Panc1 (cell line): ENCODE measurements around the gene TTC34. TPM values are rescaled to one million over a fixed set of nuclear protein-coding genes. Genes with fewer than 3 reads are reported as not detected.

Source experiments
- ATAC-seq: fragments of 200-7000 bp; cut with Tn5 transposase; 2 replicates; pipeline ENCODE4 v1.9.1; 2020; ENCODE audit warnings: mild to moderate bottlenecking, moderate library complexity
- BruUV-seq: library from RNA; stranded (reverse); fragments of 400-500 nt; replicated peaks from 2 replicates; lab custom pipeline; 2021; lab: Mats Ljungman, UMichigan
- CTCF ChIA-PET: fragments of 300-600 bp; sonication (Branson Sonifier 250); formaldehyde crosslinking; loops from one replicate; lab custom pipeline; 2022; ENCODE audit warnings: antibody characterized with exemption; lab: Charles Lee
- POLR2A ChIA-PET: fragments of 300-600 bp; sonication (Branson Sonifier 250); formaldehyde crosslinking; loops from one replicate; lab custom pipeline; 2022; ENCODE audit warnings: antibody characterized with exemption; lab: Charles Lee
- DNase-seq: peaks from one replicate; pipeline ENCODE4 v3.0.0-alpha.2; 2010; ENCODE audit warnings: low read depth, low spot score
- H3K27ac ChIP-seq: 2 replicates; pipeline ENCODE4 v1.5.1; 2011; ENCODE audit warnings: mild to moderate bottlenecking, low read length, inconsistent platforms
- H3K27me3 ChIP-seq: fragments of 200-500 bp; sonication (Bioruptor generic); 2 replicates; pipeline ENCODE4 v1.6.0; 2014; ENCODE audit warnings: low read length, inconsistent platforms; ENCODE audit not compliant: control insufficient read depth, insufficient read depth
- H3K36me3 ChIP-seq: fragments of 200-500 bp; sonication (Bioruptor generic); 2 replicates; pipeline ENCODE4 v1.5.1; 2014; ENCODE audit warnings: inconsistent platforms, mild to moderate bottlenecking, low read length, moderate library complexity; ENCODE audit not compliant: control insufficient read depth, insufficient read depth
- H3K4me1 ChIP-seq: 2 replicates; pipeline ENCODE4 v1.5.1; 2011; ENCODE audit warnings: inconsistent platforms, mild to moderate bottlenecking, low read length, moderate library complexity; ENCODE audit not compliant: control insufficient read depth, insufficient read depth
- H3K4me3 ChIP-seq, 2 experiments: 2 replicates each; pipeline ENCODE4 v1.5.1; 2011 to 2012; ENCODE audit warnings: low read depth in 2 of 2, low read length in 2 of 2, mild to moderate bottlenecking in 2 of 2, inconsistent platforms in 1 of 2, moderate library complexity in 1 of 2
- H3K9me3 ChIP-seq: fragments of 200-500 bp; sonication (Bioruptor generic); 2 replicates; pipeline ENCODE4 v1.5.1; 2014; ENCODE audit warnings: low read depth, mild to moderate bottlenecking, inconsistent platforms, low read length, moderate library complexity; ENCODE audit not compliant: control insufficient read depth, insufficient read depth
- POLR2AphosphoS5 ChIP-seq: IDR thresholded peaks from 2 replicates; pipeline ENCODE4 v1.6.1; 2012; ENCODE audit warnings: mild to moderate bottlenecking, low read depth, low read length, moderate library complexity
- REST ChIP-seq, 2 experiments: IDR thresholded peaks; 2 replicates each; pipeline ENCODE4 v1.6.1; 2011 to 2012; ENCODE audit warnings: low read depth in 2 of 2, control low read depth in 1 of 2, low read length in 1 of 2, mild to moderate bottlenecking in 1 of 2, moderate library complexity in 1 of 2; ENCODE audit not compliant: insufficient read depth in 1 of 2
- SIN3A ChIP-seq: IDR thresholded peaks from 2 replicates; pipeline ENCODE4 v1.6.1; 2012; ENCODE audit warnings: low read depth, mild to moderate bottlenecking, low read length, moderate library complexity, borderline replicate concordance; ENCODE audit not compliant: insufficient read depth
- TCF7L2 ChIP-seq: IDR thresholded peaks from 2 replicates; pipeline ENCODE4 v1.6.1; 2011; ENCODE audit warnings: mild to moderate bottlenecking, low read depth, low read length, inconsistent platforms
- in situ Hi-C: cut with HindIII; loops from 2 replicates; pipeline ENCODE4 v1.10.0; 2016; ENCODE audit warnings: low sequenced_read_pairs, low pct_unique_long_range_greater_than_20kb
- intact Hi-C: fragments of 100-400 bp; cut with micrococcal nuclease; formaldehyde crosslinking; loops from one replicate; pipeline ENCODE4 v1.10.0; 2022; ENCODE audit not compliant: unreplicated experiment
- total RNA-seq: library from RNA; stranded (reverse); gene quantifications from one replicate; pipeline ENCODE4 v1.2.1, GENCODE V29; 2021; ENCODE audit not compliant: unreplicated experiment
- TF ChIP-seq, protein P1 (sequence below): fragments of 450-650 bp; IDR thresholded peaks from 2 replicates; pipeline ENCODE4 v1.5.1; 2017; ENCODE audit warnings: mild to moderate bottlenecking

TTC34 gene
- total RNA-seq, 1 experiment from 2014 or later = 1.5 TPM

GRCh38 chr1:2812939-2813653, 11.6 kb upstream of the TTC34 start:
- Histone ChIP-seq H3K9me3 (no peaks in the 10 kb centered on the region), H3K4me1 (no peaks in the 10 kb centered on the region), H3K36me3 (no peaks in the 10 kb centered on the region), H3K4me3 (no peak overlapping the region), H3K27me3 (no peaks in the 10 kb centered on the region), H3K27ac (no peak overlapping the region)
- POLR2A ChIA-PET = no interaction called here
- TF ChIP-seq POLR2AphosphoS5 = no peak
- no peak for TF ChIP-seq TCF7L2
- TF ChIP-seq SIN3A = no peak
- no peak for TF ChIP-seq REST (IDR thresholded peaks at IDR 0.05; ENCODE audit: insufficient read depth in 1 of 2, low read depth in 2 of 2, low read length in 1 of 2)
- TF ChIP-seq, protein P1, sequence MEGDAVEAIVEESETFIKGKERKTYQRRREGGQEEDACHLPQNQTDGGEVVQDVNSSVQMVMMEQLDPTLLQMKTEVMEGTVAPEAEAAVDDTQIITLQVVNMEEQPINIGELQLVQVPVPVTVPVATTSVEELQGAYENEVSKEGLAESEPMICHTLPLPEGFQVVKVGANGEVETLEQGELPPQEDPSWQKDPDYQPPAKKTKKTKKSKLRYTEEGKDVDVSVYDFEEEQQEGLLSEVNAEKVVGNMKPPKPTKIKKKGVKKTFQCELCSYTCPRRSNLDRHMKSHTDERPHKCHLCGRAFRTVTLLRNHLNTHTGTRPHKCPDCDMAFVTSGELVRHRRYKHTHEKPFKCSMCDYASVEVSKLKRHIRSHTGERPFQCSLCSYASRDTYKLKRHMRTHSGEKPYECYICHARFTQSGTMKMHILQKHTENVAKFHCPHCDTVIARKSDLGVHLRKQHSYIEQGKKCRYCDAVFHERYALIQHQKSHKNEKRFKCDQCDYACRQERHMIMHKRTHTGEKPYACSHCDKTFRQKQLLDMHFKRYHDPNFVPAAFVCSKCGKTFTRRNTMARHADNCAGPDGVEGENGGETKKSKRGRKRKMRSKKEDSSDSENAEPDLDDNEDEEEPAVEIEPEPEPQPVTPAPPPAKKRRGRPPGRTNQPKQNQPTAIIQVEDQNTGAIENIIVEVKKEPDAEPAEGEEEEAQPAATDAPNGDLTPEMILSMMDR = no peak
- no TSS peak for BruUV-seq
- no peak for DNase-seq
- intact Hi-C loops = no loop called here
- in situ Hi-C loops = no loop called here
- CTCF ChIA-PET = no interaction called here
- ATAC-seq = no peak

DNA sequence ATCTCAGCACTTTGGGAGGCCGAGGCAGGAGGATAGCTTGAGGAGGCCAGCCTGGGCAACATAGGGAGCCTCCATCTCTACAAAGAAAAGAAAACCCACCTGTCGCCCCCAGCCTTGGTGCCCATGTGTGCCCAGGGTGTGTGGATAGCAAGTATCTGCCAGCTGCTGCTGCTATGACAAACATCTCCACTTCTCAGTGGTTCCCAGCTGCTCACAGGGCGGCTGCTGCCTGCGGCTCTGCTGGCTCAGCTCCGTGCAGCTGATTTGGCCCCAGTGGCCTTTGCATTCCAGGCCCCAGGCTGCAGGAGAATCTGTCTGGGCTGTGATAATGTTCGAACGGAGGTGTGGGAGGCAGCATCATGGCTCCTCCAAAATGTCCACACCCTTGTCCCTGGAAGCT, 10.6 kb upstream of the TTC34 start:
- H3K27me3 ChIP-seq = no peaks in the 10 kb centered on the region
- no peak for ATAC-seq
- BruUV-seq = no TSS peak

More for the DNA sequence above, 10.6 kb upstream of the TTC34 start:
- TF ChIP-seq, protein P1 = no peak
- TF ChIP-seq POLR2AphosphoS5 = no peak
- no peak for TF ChIP-seq TCF7L2
- TF ChIP-seq SIN3A = no peak
- TF ChIP-seq REST (IDR thresholded peaks at IDR 0.05; ENCODE audit: insufficient read depth in 1 of 2, low read depth in 2 of 2, low read length in 1 of 2) = no peak
- CTCF ChIA-PET = no interaction called here
- no peak for DNase-seq
- H3K9me3 ChIP-seq = no peaks in the 10 kb centered on the region
- POLR2A ChIA-PET = no interaction called here
- in situ Hi-C loops (no loop called here), intact Hi-C loops (no loop called here)
- H3K36me3 ChIP-seq = no peaks in the 10 kb centered on the region
- no peaks in the 10 kb centered on the region for H3K4me1 ChIP-seq
- no peak overlapping the region for H3K27ac ChIP-seq
- H3K4me3 ChIP-seq = no peak overlapping the region
